Omental fat pad (tissue), 4 donors: Measurements from ENCODE around the gene CPXM2. TPM values are rescaled to one million over a fixed set of nuclear protein-coding genes. Genes with fewer than 3 reads are reported as not detected.

Experiments
- ATAC-seq: fragments of 150-250 bp; one replicate; pipeline ENCODE4 v1.9.1; 2016; ENCODE audit warnings: mild to moderate bottlenecking, moderate library complexity; ENCODE audit not compliant: low FRiP score
- DNase-seq: peaks from one replicate; pipeline ENCODE4 v3.0.0-alpha.2; 2019; ENCODE audit warnings: low spot score
- total RNA-seq, 4 donors: library from RNA; depleted of rRNA; stranded (reverse); fragments of >200 nt; gene quantifications; one replicate each; pipeline ENCODE4 v1.1.0, GENCODE V29; 2016
- TF ChIP-seq, protein P1 (sequence below), 3 donors: fragments of 450-650 bp; IDR thresholded peaks; one replicate each; pipeline ENCODE4 v1.5.1; 2016 to 2017; ENCODE audit warnings: antibody characterized with exemption in 3 of 3, mild to moderate bottlenecking in 3 of 3, moderate library complexity in 2 of 3

Gene CPXM2
- total RNA-seq, 4 donors from 2014 or later: 7.3 to 19.2 (median 16.6) TPM

- ATAC-seq (no peak), DNase-seq (no peak)
- TF ChIP-seq, protein P1, sequence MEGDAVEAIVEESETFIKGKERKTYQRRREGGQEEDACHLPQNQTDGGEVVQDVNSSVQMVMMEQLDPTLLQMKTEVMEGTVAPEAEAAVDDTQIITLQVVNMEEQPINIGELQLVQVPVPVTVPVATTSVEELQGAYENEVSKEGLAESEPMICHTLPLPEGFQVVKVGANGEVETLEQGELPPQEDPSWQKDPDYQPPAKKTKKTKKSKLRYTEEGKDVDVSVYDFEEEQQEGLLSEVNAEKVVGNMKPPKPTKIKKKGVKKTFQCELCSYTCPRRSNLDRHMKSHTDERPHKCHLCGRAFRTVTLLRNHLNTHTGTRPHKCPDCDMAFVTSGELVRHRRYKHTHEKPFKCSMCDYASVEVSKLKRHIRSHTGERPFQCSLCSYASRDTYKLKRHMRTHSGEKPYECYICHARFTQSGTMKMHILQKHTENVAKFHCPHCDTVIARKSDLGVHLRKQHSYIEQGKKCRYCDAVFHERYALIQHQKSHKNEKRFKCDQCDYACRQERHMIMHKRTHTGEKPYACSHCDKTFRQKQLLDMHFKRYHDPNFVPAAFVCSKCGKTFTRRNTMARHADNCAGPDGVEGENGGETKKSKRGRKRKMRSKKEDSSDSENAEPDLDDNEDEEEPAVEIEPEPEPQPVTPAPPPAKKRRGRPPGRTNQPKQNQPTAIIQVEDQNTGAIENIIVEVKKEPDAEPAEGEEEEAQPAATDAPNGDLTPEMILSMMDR (IDR thresholded peaks at IDR 0.05): no peak
Measured at GRCh38 chr10:123726836-123727235, 164.8 kb downstream of the CPXM2 start.

GRCh38 chr10:123726381-123726780 lies 165.2 kb downstream of the CPXM2 start:
- DNase-seq (no peak), ATAC-seq (no peak)
- TF ChIP-seq, protein P1 (IDR thresholded peaks at IDR 0.05): no peak

GRCh38 chr10:123724747-123725146 lies 166.9 kb downstream of the CPXM2 start:
- DNase-seq: no peak
- TF ChIP-seq, protein P1 (IDR thresholded peaks at IDR 0.05): no peak
- no peak for ATAC-seq

- TF ChIP-seq, protein P1 (IDR thresholded peaks at IDR 0.05): no peak
- ATAC-seq: no peak
- DNase-seq: no peak
Measured at GRCh38 chr10:123722351-123722750, 169.3 kb downstream of the CPXM2 start.

DNA sequence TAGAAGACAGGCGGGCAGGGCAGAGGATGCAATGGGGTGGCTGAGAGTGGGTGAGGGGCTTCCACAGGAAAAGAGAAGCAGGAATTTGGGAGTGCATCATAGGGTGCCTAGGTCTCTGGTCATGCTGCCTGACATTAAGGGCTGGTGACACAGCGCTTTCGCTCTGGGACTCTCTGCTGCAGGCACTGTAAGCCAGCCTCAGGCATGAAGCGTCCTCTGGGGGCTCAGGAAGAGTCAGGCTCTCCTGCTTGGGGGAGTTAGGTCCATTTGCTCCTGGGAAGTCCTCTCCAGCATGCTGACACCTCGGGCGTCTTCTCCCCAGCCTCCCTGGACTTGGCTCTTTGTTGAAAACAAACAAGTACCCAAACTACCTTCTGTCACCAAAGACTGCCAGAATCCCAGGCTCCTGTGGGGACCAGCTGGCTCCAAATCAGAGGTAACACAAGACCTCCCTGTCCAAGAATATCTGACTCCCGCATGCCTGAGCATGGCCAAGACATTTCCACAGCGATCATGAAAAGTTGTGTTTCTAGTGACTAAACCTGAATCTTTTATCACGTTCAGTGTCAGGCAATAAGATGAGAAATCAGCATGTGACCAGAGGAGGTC lies 170.1 kb downstream of the CPXM2 start:
- TF ChIP-seq, protein P1 (IDR thresholded peaks at IDR 0.05): no peak
- no peak for DNase-seq
- no peak for ATAC-seq

DNA sequence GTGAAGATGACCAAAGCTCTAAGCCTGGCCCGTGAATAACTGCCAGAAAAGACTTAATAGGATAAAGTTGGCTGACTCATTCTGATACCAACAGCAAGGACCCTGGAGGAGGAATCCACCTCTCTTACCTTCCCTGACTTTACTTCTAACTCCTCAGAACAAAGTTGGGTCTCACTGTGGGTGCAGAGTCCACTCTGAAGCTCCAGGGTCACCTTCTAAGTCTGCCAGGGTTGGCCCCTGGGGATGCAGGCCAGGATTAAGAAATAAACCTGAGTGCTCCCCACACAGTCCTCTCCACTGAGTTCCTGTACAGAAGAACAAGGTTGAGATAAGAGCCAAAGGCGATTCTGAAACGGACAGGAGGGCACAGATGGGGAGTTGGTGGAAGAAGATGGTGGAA lies 171.1 kb downstream of the CPXM2 start:
- TF ChIP-seq, protein P1 (IDR thresholded peaks at IDR 0.05): no peak
- DNase-seq (no peak), ATAC-seq (no peak)

DNA sequence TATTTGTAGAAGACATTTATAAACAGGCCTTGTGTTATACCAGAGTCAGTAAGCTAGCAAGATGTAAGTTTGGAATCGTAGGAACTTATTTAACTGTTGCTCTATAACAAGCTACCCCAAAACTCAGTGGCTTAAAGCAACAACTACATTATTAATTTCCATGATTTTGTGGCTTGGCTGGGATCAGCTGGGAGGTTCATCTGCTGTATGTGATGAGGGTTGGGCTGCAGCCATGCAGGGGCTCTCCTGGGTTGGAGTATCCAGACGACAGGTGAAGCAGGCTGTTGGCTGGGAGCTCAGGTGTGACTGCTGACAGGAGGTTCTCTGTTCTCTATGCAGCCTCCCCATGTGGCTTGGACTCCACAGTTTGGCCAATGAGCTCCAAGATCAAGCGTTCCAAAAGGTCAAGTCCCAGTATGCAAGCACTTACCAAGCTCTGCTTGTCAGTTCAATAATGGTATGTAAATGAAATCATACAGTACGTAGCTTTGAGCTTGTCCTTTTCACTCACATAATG lies 173.0 kb downstream of the CPXM2 start:
- TF ChIP-seq, protein P1 (IDR thresholded peaks at IDR 0.05): no peak
- no peak for DNase-seq
- ATAC-seq: no peak
